Testis (tissue), 3 donors: ENCODE data around the gene THSD4. TPM values are rescaled to one million over a fixed set of nuclear protein-coding genes. Genes with fewer than 3 reads are reported as not detected.

ENCODE experiments used
- DNase-seq: peaks from one replicate; pipeline ENCODE4 v3.0.0-alpha.2; 2019
- H3K27ac ChIP-seq, 2 donors: fragments of 200-600 bp; sonication (generic); one replicate each; pipeline ENCODE4 v1.5.1; 2019
- H3K27me3 ChIP-seq: fragments of 200-600 bp; sonication (generic); one replicate; pipeline ENCODE4 v1.5.1; 2019
- H3K36me3 ChIP-seq: fragments of 200-600 bp; sonication (generic); one replicate; pipeline ENCODE4 v1.5.1; 2017; ENCODE audit warnings: low read depth; ENCODE audit errors: missing control alignments
- H3K4me1 ChIP-seq: fragments of 200-600 bp; sonication (generic); one replicate; pipeline ENCODE4 v1.5.1; 2019
- H3K4me3 ChIP-seq, 2 donors: fragments of 200-600 bp; sonication (generic); one replicate each; pipeline ENCODE4 v1.5.1; 2017 to 2019
- H3K9me3 ChIP-seq: fragments of 200-600 bp; sonication (generic); one replicate; pipeline ENCODE4 v1.5.1; 2017
- CTCF ChIP-seq, 3 experiments: fragments of 450-650 bp in 2 of 3; fragments of 200-600 bp in 1 of 3; sonication (generic) in 1 of 3; IDR thresholded peaks; one replicate each; pipeline ENCODE4 v1.5.1; 2016 to 2019; ENCODE audit warnings: antibody characterized with exemption in 3 of 3, mild to moderate bottlenecking in 2 of 3, moderate library complexity in 1 of 3
- POLR2A ChIP-seq: fragments of 450-650 bp; IDR thresholded peaks from one replicate; pipeline ENCODE4 v1.6.1; 2017; ENCODE audit warnings: antibody characterized with exemption, mild to moderate bottlenecking, moderate library complexity
- WGBS, 2 donors: methylation state at CpG; one replicate each; pipeline ENCODE4 v1.1.5; 2018; 5-methylcytosine and 5-hydroxymethylcytosine counted together
- intact Hi-C: fragments of 100-400 bp; cut with DNase I; formaldehyde crosslinking; loops from one replicate; pipeline ENCODE4 v1.15.1; 2023; ENCODE audit warnings: low total_unique reads
- polyA plus RNA-seq: library from polyadenylated mRNA; stranded (reverse); fragments of 350-450 nt; fragmentation: Illumina TruSeq; extraction: RNeasy Lipid Tissue Mini Kit (QIAGEN cat#74804); gene quantifications from one replicate; pipeline ENCODE4 v1.2.3, GENCODE V29; 2014; ENCODE audit warnings: low read depth, low replicate concordance; ENCODE audit not compliant: insufficient read depth
- total RNA-seq, 2 donors: library from RNA; depleted of rRNA; stranded (reverse); fragments of >200 nt; gene quantifications; one replicate each; pipeline ENCODE4 v1.2.3, GENCODE V29; 2016

THSD4 gene
- total and polyA plus RNA-seq, 3 donors from 2014 or later: 14.3 to 21.5 (median 18.2) TPM

- TF ChIP-seq CTCF (IDR thresholded peaks at IDR 0.05) (no peak), POLR2A (no peak)
These were observed 380.1 kb downstream of the THSD4 start for GRCh38 chr15:71495398-71495780.

GRCh38 chr15:71496336-71496955 is 381.2 kb downstream of the THSD4 start:
- Histone ChIP-seq H3K27me3 (no peaks in the 10 kb centered on the region), H3K4me1 (no peaks in the 10 kb centered on the region), H3K4me3 (no peak overlapping the region), H3K27ac (no peak overlapping the region), H3K36me3 (no peaks in the 10 kb centered on the region), H3K9me3 (no peaks in the 10 kb centered on the region)
- DNase-seq: no peak
- intact Hi-C loops: no loop called here
- TF ChIP-seq POLR2A (no peak), CTCF (IDR thresholded peaks at IDR 0.05) (no peak)
- 66 to 69% methylated on average over 4 of the region's 4 CpGs for WGBS, 2 donors

More at GRCh38 chr15:71495398-71495780, 380.1 kb downstream of the THSD4 start:
- WGBS, 2 donors: 62 to 65% methylated on average over 3 of the region's 3 CpGs
- Histone ChIP-seq H3K9me3 (no peaks in the 10 kb centered on the region), H3K27ac (no peak overlapping the region), H3K4me3 (no peak overlapping the region), H3K36me3 (no peaks in the 10 kb centered on the region), H3K27me3 (no peaks in the 10 kb centered on the region), H3K4me1 (no peaks in the 10 kb centered on the region)
- no peak for DNase-seq
- intact Hi-C loops: no loop called here

GRCh38 chr15:71501344-71502076 is 386.2 kb downstream of the THSD4 start:
- no peak for DNase-seq
- no peaks in the 10 kb centered on the region for H3K27me3 ChIP-seq
- H3K9me3 ChIP-seq: no peaks in the 10 kb centered on the region
- H3K36me3 ChIP-seq: no peaks in the 10 kb centered on the region
- intact Hi-C loops: no loop called here
- TF ChIP-seq CTCF (IDR thresholded peaks at IDR 0.05) (no peak), POLR2A (no peak)
- H3K4me3 ChIP-seq: no peak overlapping the region
- no peaks in the 10 kb centered on the region for H3K4me1 ChIP-seq
- WGBS, 2 donors: 45 to 50% methylated on average over 1 of the region's 1 CpG
- no peak overlapping the region for H3K27ac ChIP-seq

- 69 to 94% methylated on average over 1 of the region's 1 CpG for WGBS, 2 donors
- Histone ChIP-seq H3K27me3 (no peaks in the 10 kb centered on the region), H3K27ac (no peak overlapping the region), H3K9me3 (no peaks in the 10 kb centered on the region), H3K36me3 (no peaks in the 10 kb centered on the region), H3K4me1 (no peaks in the 10 kb centered on the region), H3K4me3 (no peak overlapping the region)
- intact Hi-C loops: no loop called here
- TF ChIP-seq POLR2A: no peak
- DNase-seq: no peak
These were observed 386.8 kb downstream of the THSD4 start for GRCh38 chr15:71502077-71502432.

- intact Hi-C loops: no loop called here
- H3K27me3 ChIP-seq: no peaks in the 10 kb centered on the region
- no peak for DNase-seq
- no peaks in the 10 kb centered on the region for H3K9me3 ChIP-seq
- 65 to 67% methylated on average over 4 of the region's 4 CpGs for WGBS, 2 donors
- no peak overlapping the region for H3K4me3 ChIP-seq
- no peak overlapping the region for H3K27ac ChIP-seq
- TF ChIP-seq POLR2A (no peak), CTCF (IDR thresholded peaks at IDR 0.05) (no peak)
- H3K36me3 ChIP-seq: no peaks in the 10 kb centered on the region
- no peaks in the 10 kb centered on the region for H3K4me1 ChIP-seq
These were observed 390.7 kb downstream of the THSD4 start for GRCh38 chr15:71505962-71506361.
